Urinary bladder (tissue), 4 donors: ENCODE measurements around the gene MEX3C. TPM values are rescaled to one million over a fixed set of nuclear protein-coding genes. Genes with fewer than 3 reads are reported as not detected.

Experiments used
- DNase-seq: peaks from one replicate; pipeline ENCODE4 v3.0.0-alpha.2; 2015; ENCODE audit errors: extremely low spot score
- H3K27ac ChIP-seq: one replicate; pipeline ENCODE4 v1.5.1; 2013; ENCODE audit warnings: low read depth, mild to moderate bottlenecking, moderate library complexity
- H3K36me3 ChIP-seq: one replicate; pipeline ENCODE4 v1.6.1; 2013; ENCODE audit warnings: mild to moderate bottlenecking, moderate library complexity; ENCODE audit not compliant: insufficient read depth
- H3K4me1 ChIP-seq: one replicate; pipeline ENCODE4 v1.6.1; 2013; ENCODE audit warnings: mild to moderate bottlenecking, moderate library complexity; ENCODE audit not compliant: insufficient read depth
- H3K4me3 ChIP-seq: one replicate; pipeline ENCODE4 v1.5.1; 2013; ENCODE audit warnings: low read depth, low read length
- WGBS: extraction: QIAGEN DNeasy Blood & Tissue Kit; methylation state at CpG from one replicate; pipeline ENCODE4 v1.1.7; 2013; 5-methylcytosine and 5-hydroxymethylcytosine counted together
- polyA plus RNA-seq: library from polyadenylated mRNA; stranded (reverse); fragments of 200-250 nt; gene quantifications from one replicate; pipeline ENCODE4 v1.2.3, GENCODE V29; 2013
- total RNA-seq: library from RNA; depleted of rRNA; stranded (reverse); fragments of >200 nt; gene quantifications from one replicate; pipeline ENCODE4 v1.2.3, GENCODE V29; 2014
- donor health status: healthy with polysubstance abuse.
- donor health status: healthy.

The MEX3C gene
- total RNA-seq (53.8 TPM), polyA plus RNA-seq (21.5 TPM)

- Histone ChIP-seq H3K36me3 (no peaks in the 10 kb centered on the region), H3K4me3 (peak within 1 kb of the TSS; percentile 99), H3K4me1 (peaks cover 3% of the 10 kb centered on the region), H3K27ac (peak within 1 kb of the TSS; percentile 96)
- peak; percentile 99 for DNase-seq
- under 1% methylated on average over 51 of the region's 51 CpGs for WGBS
These were observed at the start of gene MEX3C for GRCh38 chr18:51197661-51198424. MEX3C (minus strand) TSS chr18:51197681; CDS start chr18:51197320, 361 bp downstream.

GRCh38 chr18:51241226-51241625 lies 43.7 kb upstream of the MEX3C start:
- H3K36me3 ChIP-seq, result no peaks in the 10 kb centered on the region
- WGBS, result 63% methylated on average over 3 of the region's 3 CpGs
- no peak overlapping the region for H3K4me3 ChIP-seq
- no peaks in the 10 kb centered on the region for H3K4me1 ChIP-seq
- no peak for DNase-seq
- no peak overlapping the region for H3K27ac ChIP-seq

- DNase-seq, result no peak
- Histone ChIP-seq H3K4me3 (no peak overlapping the region), H3K4me1 (no peaks in the 10 kb centered on the region), H3K36me3 (no peaks in the 10 kb centered on the region), H3K27ac (no peak overlapping the region)
- WGBS, result 48% methylated on average over 2 of the region's 2 CpGs
These were observed 38.7 kb upstream of the MEX3C start for GRCh38 chr18:51236225-51236624.

GRCh38 chr18:51235009-51235789 lies 37.7 kb upstream of the MEX3C start:
- WGBS, result 36% methylated on average over 6 of the region's 6 CpGs
- H3K4me3 ChIP-seq, result no peak overlapping the region
- no peaks in the 10 kb centered on the region for H3K4me1 ChIP-seq
- H3K27ac ChIP-seq, result no peak overlapping the region
- no peaks in the 10 kb centered on the region for H3K36me3 ChIP-seq
- DNase-seq, result no peak

GRCh38 chr18:51234117-51235008 lies 36.9 kb upstream of the MEX3C start:
- no peak overlapping the region for H3K27ac ChIP-seq
- 76% methylated on average over 11 of the region's 11 CpGs for WGBS
- no peaks in the 10 kb centered on the region for H3K4me1 ChIP-seq
- no peak for DNase-seq
- no peak overlapping the region for H3K4me3 ChIP-seq
- no peaks in the 10 kb centered on the region for H3K36me3 ChIP-seq

- Histone ChIP-seq H3K36me3 (no peaks in the 10 kb centered on the region), H3K4me3 (no peak overlapping the region), H3K4me1 (no peaks in the 10 kb centered on the region), H3K27ac (no peak overlapping the region)
- DNase-seq, result no peak
- 86% methylated on average over 4 of the region's 4 CpGs for WGBS
These were observed 31.8 kb upstream of the MEX3C start for GRCh38 chr18:51229328-51229727.

GRCh38 chr18:51227660-51228059 lies 30.2 kb upstream of the MEX3C start:
- H3K27ac ChIP-seq, result no peak overlapping the region
- no peaks in the 10 kb centered on the region for H3K36me3 ChIP-seq
- H3K4me1 ChIP-seq, result no peaks in the 10 kb centered on the region
- no peak overlapping the region for H3K4me3 ChIP-seq
- 72% methylated on average over 1 of the region's 1 CpG for WGBS
- no peak for DNase-seq

GRCh38 chr18:51226587-51227350 lies 29.3 kb upstream of the MEX3C start:
- WGBS, result 92% methylated on average over 4 of the region's 4 CpGs
- Histone ChIP-seq H3K27ac (no peak overlapping the region), H3K36me3 (no peaks in the 10 kb centered on the region)

GRCh38 chr18:51226068-51226467 lies 28.6 kb upstream of the MEX3C start:
- Histone ChIP-seq H3K27ac (no peak overlapping the region), H3K4me1 (no peaks in the 10 kb centered on the region), H3K4me3 (no peak overlapping the region), H3K36me3 (no peaks in the 10 kb centered on the region)
- no peak for DNase-seq
- WGBS, result 85% methylated on average over 4 of the region's 4 CpGs

More at GRCh38 chr18:51226587-51227350, 29.3 kb upstream of the MEX3C start:
- Histone ChIP-seq H3K4me1 (no peaks in the 10 kb centered on the region), H3K4me3 (no peak overlapping the region)
- no peak for DNase-seq

GRCh38 chr18:51212606-51213005 lies 15.1 kb upstream of the MEX3C start:
- H3K4me1 ChIP-seq, result no peaks in the 10 kb centered on the region
- WGBS, result 58% methylated on average over 2 of the region's 2 CpGs
- H3K36me3 ChIP-seq, result no peaks in the 10 kb centered on the region
- no peak for DNase-seq
- H3K4me3 ChIP-seq, result no peak overlapping the region
- H3K27ac ChIP-seq, result no peak overlapping the region

GRCh38 chr18:51211552-51211951 lies 14.1 kb upstream of the MEX3C start:
- Histone ChIP-seq H3K36me3 (no peaks in the 10 kb centered on the region), H3K4me1 (no peaks in the 10 kb centered on the region), H3K4me3 (no peak overlapping the region), H3K27ac (no peak overlapping the region)
- DNase-seq, result no peak
- WGBS, result 50% methylated on average over 4 of the region's 4 CpGs

- H3K36me3 ChIP-seq, result no peaks in the 10 kb centered on the region
- peaks cover 3% of the 10 kb centered on the region for H3K4me1 ChIP-seq
- under 1% methylated on average over 102 of the region's 102 CpGs for WGBS
- peak overlapping the region; percentile 99 for H3K4me3 ChIP-seq
- no peak for DNase-seq
- peak overlapping the region; percentile 96 for H3K27ac ChIP-seq
These were observed 445 bp downstream of the MEX3C start for GRCh38 chr18:51196811-51197660.
